Measurements from ENCODE around the gene LTN1. TPM values are rescaled to one million over a fixed set of nuclear protein-coding genes. Genes with fewer than 3 reads are reported as not detected.
"Not testable (repeated sequence)": the region's sequence is repeated elsewhere in the genome, so short reads cannot be mapped to it uniquely, and the experiment has no call there.

Gene LTN1
- total RNA-seq, 1 donor from 2014 or later, result 25.6 TPM

DNA sequence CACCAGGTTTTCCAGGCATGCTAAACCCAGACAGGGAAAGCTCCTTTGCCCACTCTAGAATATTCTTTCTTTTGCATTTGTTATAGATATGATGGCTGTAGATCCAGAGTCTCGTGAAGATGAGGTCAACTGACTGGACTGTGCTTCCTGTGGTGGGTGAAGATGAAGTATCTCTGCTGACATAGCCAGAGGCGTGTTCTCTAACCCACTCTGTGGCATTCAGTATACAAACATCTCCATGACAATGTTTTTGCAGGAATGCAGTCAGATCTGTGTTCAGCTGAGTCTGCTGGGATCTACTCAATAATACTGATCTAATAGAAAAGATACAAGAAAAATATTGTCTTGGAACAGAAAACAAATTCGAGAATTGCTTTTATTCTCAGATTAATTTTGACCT is 15.1 kb upstream of the LTN1 start:
- no peaks in the 10 kb centered on the region for H3K9me3 Mint-ChIP-seq
- no peak for DNase-seq
- H3K4me1 Mint-ChIP-seq, result peaks cover 5% of the 10 kb centered on the region
- no peak overlapping the region for H3K27ac Mint-ChIP-seq
- H3K27me3 Mint-ChIP-seq, result no peaks in the 10 kb centered on the region
- H3K4me3 Mint-ChIP-seq, result no peak overlapping the region
- intact Hi-C loops (cut with micrococcal nuclease), result no loop called here
- peaks cover 14% of the 10 kb centered on the region for H3K36me3 Mint-ChIP-seq (ENCODE audit: low read depth)

GRCh38 chr21:29007135-29007534 is 14.5 kb upstream of the LTN1 start:
- DNase-seq, result no peak
- Mint-ChIP-seq H3K27ac (no peak overlapping the region), H3K4me3 (no peak overlapping the region), H3K9me3 (no peaks in the 10 kb centered on the region), H3K4me1 (peaks cover 7% of the 10 kb centered on the region), H3K27me3 (no peaks in the 10 kb centered on the region), H3K36me3 (ENCODE audit: low read depth) (peaks cover 14% of the 10 kb centered on the region)
- intact Hi-C loops (cut with micrococcal nuclease), result no loop called here

GRCh38 chr21:29005696-29006095 is 13.0 kb upstream of the LTN1 start:
- H3K4me3 Mint-ChIP-seq, result no peak overlapping the region
- intact Hi-C loops (cut with micrococcal nuclease), result no loop called here
- peaks cover 14% of the 10 kb centered on the region for H3K36me3 Mint-ChIP-seq (ENCODE audit: low read depth)
- H3K4me1 Mint-ChIP-seq, result peaks cover 10% of the 10 kb centered on the region
- H3K27ac Mint-ChIP-seq, result no peak overlapping the region
- H3K9me3 Mint-ChIP-seq, result no peaks in the 10 kb centered on the region
- no peaks in the 10 kb centered on the region for H3K27me3 Mint-ChIP-seq
- no peak for DNase-seq

DNA sequence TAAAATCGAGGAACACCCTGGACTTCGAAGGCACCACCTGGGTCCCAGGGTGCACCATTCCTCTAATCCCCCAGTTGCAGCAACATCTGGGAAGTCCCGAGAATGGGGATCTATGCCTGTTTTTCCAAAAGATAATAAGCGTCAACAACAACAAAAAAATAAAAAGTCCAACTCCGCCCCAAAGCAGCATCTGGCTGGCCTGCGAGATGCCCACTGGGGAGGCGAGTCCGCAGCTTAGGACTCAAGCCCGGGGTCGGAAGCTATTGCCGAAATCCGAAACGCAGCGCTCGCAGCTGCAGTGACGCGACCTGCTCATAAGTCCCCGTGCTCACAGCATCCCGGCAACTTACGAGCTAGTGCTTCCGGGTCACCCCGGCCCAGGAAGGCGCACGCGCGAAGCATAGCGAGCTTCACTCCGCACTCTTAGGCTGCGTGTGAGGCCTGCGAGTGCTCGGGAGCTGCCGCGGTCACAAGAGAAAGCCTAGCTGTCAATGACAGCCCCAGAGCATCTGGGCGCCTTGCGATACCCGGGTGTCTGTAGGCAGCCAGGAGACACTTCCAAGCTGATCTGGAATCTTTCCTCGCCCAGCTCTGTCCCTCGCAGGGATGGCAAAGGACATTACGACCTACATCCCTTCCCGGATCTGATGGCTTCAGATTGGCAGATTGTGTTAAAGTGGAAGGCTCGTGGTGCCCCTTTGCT is 9.9 kb upstream of the LTN1 start:
- peak; percentile 99 for DNase-seq
- H3K9me3 Mint-ChIP-seq, result no peaks in the 10 kb centered on the region
- peaks cover 10% of the 10 kb centered on the region for H3K36me3 Mint-ChIP-seq (ENCODE audit: low read depth)
- H3K4me1 Mint-ChIP-seq, result peaks cover 13% of the 10 kb centered on the region
- peak overlapping the region; percentile 91 for H3K4me3 Mint-ChIP-seq
- intact Hi-C loops (cut with micrococcal nuclease), result loop anchor here (1.0 kb wide), 4 partner anchors 9 to 71 kb away; partner anchors contain the start of genes CCT8, RWDD2B and USP16
- no peaks in the 10 kb centered on the region for H3K27me3 Mint-ChIP-seq
- H3K27ac Mint-ChIP-seq, result peak overlapping the region; percentile 96

GRCh38 chr21:28993293-28993629 is 584 bp upstream of the LTN1 start:
- no peak for DNase-seq
- peak overlapping the region; percentile 98 for H3K27ac Mint-ChIP-seq
- peaks cover 2% of the 10 kb centered on the region for H3K27me3 Mint-ChIP-seq
- H3K9me3 Mint-ChIP-seq, result no peaks in the 10 kb centered on the region
- peaks cover 13% of the 10 kb centered on the region for H3K36me3 Mint-ChIP-seq (ENCODE audit: low read depth)
- intact Hi-C loops (cut with micrococcal nuclease), result loop anchor here (1.0 to 5.0 kb wide), 4 partner anchors 9 to 307 kb away; partner anchors contain the start of gene CCT8
- H3K4me1 Mint-ChIP-seq, result peaks cover 37% of the 10 kb centered on the region
- peak overlapping the region; percentile 94 for H3K4me3 Mint-ChIP-seq

DNA sequence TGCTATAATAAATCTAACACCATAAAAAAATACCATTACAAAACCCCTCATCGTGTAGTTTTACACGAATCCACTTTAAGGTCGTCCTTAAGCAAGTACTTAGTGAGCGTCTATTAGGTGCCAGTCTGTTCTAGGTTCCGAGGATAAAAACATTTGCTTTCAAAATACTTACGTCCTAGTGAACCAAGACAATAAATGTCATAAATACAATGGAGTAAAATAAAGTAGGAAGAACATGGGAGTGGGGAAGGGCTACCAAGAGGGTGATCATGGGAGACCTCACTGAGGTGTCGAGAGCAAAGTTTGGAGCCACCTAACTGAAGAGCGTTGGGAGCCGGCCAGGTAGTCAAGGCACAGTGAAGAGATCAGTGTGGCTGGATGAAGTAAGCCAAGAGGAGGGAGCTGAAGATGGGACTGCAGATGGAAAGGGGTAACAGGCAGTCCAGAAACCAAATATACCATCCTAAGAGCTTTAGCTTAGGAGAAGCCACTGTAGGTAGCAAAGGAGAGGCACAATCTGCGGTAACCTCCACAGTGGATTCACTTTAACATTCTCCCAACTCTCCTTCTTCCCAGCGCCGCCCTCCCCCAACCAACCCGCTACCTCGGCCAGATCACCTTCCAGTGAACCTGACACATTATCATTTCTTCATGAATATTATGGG is 684 bp downstream of the LTN1 start:
- H3K9me3 Mint-ChIP-seq, result no peaks in the 10 kb centered on the region
- H3K27ac Mint-ChIP-seq, result peak overlapping the region; percentile 98
- H3K27me3 Mint-ChIP-seq, result peaks cover 2% of the 10 kb centered on the region
- peaks cover 17% of the 10 kb centered on the region for H3K36me3 Mint-ChIP-seq (ENCODE audit: low read depth)
- peak overlapping the region; percentile 94 for H3K4me3 Mint-ChIP-seq
- no peak for DNase-seq
- peaks cover 41% of the 10 kb centered on the region for H3K4me1 Mint-ChIP-seq
- intact Hi-C loops (cut with micrococcal nuclease), result loop anchor here (1.0 to 5.0 kb wide), 4 partner anchors 27 to 215 kb away; partner anchors contain the start of genes RWDD2B and USP16

GRCh38 chr21:28988146-28988545 is 4.5 kb downstream of the LTN1 start:
- intact Hi-C loops (cut with micrococcal nuclease); H3K27me3 Mint-ChIP-seq; H3K9me3 Mint-ChIP-seq; H3K4me3 Mint-ChIP-seq: not testable (repeated sequence)
- DNase-seq, result peak; percentile 52
- Mint-ChIP-seq H3K27ac (peak overlapping the region; percentile 83), H3K4me1 (peaks cover 39% of the 10 kb centered on the region), H3K36me3 (ENCODE audit: low read depth) (peaks cover 34% of the 10 kb centered on the region)

DNA sequence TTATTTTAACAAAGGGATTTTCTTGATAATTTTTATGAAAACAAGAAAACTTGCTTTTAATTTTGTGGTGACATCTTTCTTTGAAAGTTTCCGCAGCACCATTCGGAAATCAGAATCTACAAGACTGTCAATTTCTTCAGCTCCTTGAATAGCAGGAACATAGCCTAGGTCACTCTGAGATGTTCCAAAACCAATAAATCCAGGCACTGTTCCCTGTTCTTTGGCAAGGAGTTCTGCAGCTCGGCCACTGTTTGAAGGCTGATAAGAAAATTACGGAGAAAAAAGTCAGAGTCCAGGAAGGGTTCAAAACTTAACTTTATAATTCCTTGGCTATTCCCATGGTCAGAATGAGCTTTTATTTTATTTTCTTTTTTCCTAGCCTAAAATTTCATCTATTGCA is 6.0 kb downstream of the LTN1 start:
- intact Hi-C loops (cut with micrococcal nuclease), result no loop called here
- Mint-ChIP-seq H3K4me3 (no peak overlapping the region), H3K27me3 (no peaks in the 10 kb centered on the region), H3K9me3 (no peaks in the 10 kb centered on the region), H3K4me1 (peaks cover 31% of the 10 kb centered on the region), H3K36me3 (ENCODE audit: low read depth) (peaks cover 35% of the 10 kb centered on the region), H3K27ac (no peak overlapping the region)
- peak; percentile 11 for DNase-seq

DNA sequence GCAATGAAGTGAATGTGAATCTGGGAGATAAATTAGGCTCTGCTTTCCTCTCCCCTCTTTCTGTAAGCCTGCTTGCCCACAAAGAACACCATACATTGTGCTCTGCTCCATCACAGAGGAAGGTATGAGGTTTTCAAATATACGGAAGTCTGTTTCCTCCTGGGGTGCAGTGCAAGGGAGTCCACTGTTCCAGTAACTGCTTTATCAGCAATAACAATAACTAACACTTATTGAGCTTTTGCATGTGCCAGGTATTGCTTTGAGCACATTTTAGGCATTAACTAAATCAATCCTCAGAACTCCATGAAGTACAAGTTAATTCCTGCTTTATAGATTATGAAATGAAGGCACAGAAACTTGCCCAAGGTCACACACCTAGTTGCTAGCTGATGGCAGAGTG is 10.0 kb downstream of the LTN1 start:
- Mint-ChIP-seq H3K4me1 (peaks cover 10% of the 10 kb centered on the region), H3K27me3 (no peaks in the 10 kb centered on the region), H3K36me3 (ENCODE audit: low read depth) (peaks cover 46% of the 10 kb centered on the region), H3K4me3 (no peak overlapping the region), H3K9me3 (no peaks in the 10 kb centered on the region), H3K27ac (no peak overlapping the region)
- intact Hi-C loops (cut with micrococcal nuclease), result no loop called here
- peak; percentile 30 for DNase-seq

- intact Hi-C loops (cut with micrococcal nuclease), result no loop called here
- peak; percentile 10 for DNase-seq
- Mint-ChIP-seq H3K9me3 (no peaks in the 10 kb centered on the region), H3K4me1 (peaks cover 10% of the 10 kb centered on the region), H3K4me3 (no peak overlapping the region), H3K36me3 (ENCODE audit: low read depth) (peaks cover 51% of the 10 kb centered on the region), H3K27me3 (no peaks in the 10 kb centered on the region), H3K27ac (no peak overlapping the region)
These were observed 13.6 kb downstream of the LTN1 start for GRCh38 chr21:28979092-28979491.

DNA sequence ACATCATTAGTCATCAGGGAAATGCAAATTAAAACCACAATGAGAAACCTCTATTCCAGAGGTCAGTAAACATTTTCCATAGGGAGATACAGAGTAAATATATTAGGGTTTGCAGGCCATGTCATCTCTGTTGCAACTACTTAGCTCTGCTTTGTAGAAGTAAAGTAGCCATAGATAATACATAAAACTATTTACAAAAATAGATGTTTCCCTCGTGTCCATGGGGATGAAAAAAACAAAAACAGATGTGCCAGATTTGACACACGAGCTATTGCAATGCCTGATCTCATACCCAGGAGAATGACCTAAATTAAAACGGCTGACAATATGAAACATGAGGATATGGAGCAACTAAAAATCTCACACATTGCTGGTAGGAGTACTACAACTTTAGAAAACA is 17.3 kb downstream of the LTN1 start:
- H3K36me3 Mint-ChIP-seq (ENCODE audit: low read depth), result peaks cover 52% of the 10 kb centered on the region
- H3K4me1 Mint-ChIP-seq, result peaks cover 9% of the 10 kb centered on the region
- peaks cover 5% of the 10 kb centered on the region for H3K9me3 Mint-ChIP-seq
- H3K4me3 Mint-ChIP-seq, result no peak overlapping the region
- no peak overlapping the region for H3K27ac Mint-ChIP-seq
- no peaks in the 10 kb centered on the region for H3K27me3 Mint-ChIP-seq
- no peak for DNase-seq
- intact Hi-C loops (cut with micrococcal nuclease), result no loop called here

GRCh38 chr21:28974531-28975227 is 18.0 kb downstream of the LTN1 start:
- intact Hi-C loops (cut with micrococcal nuclease), result no loop called here
- peaks cover 5% of the 10 kb centered on the region for H3K9me3 Mint-ChIP-seq
- no peak for DNase-seq
- H3K36me3 Mint-ChIP-seq (ENCODE audit: low read depth), result peaks cover 51% of the 10 kb centered on the region
- no peak overlapping the region for H3K4me3 Mint-ChIP-seq
- peaks cover 9% of the 10 kb centered on the region for H3K4me1 Mint-ChIP-seq
- no peaks in the 10 kb centered on the region for H3K27me3 Mint-ChIP-seq
- H3K27ac Mint-ChIP-seq, result no peak overlapping the region

DNA sequence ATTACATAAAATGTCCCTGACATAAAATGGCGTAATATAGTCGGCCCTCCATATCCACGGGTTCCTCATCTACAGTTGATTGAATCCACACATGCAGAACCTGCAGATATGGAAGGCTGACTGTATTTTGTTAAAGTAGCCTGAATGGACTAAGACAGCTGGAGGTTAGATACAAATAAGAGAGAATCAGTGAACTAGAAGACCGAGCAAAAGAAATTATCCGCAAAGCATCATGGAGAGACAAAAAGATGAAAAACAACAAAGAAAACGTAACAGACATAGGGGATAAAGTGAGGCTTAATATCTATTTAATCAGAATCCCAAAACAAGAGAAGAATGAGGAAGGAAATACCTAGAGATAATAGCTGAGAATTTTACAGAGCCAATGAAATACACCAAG is 20.3 kb downstream of the LTN1 start:
- H3K27me3 Mint-ChIP-seq, result no peaks in the 10 kb centered on the region
- peaks cover 7% of the 10 kb centered on the region for H3K4me1 Mint-ChIP-seq
- no peak for DNase-seq
- H3K27ac Mint-ChIP-seq, result no peak overlapping the region
- H3K4me3 Mint-ChIP-seq, result no peak overlapping the region
- peaks cover 5% of the 10 kb centered on the region for H3K9me3 Mint-ChIP-seq
- peaks cover 48% of the 10 kb centered on the region for H3K36me3 Mint-ChIP-seq (ENCODE audit: low read depth)
- intact Hi-C loops (cut with micrococcal nuclease), result no loop called here

GRCh38 chr21:28971171-28971570 is 21.5 kb downstream of the LTN1 start:
- H3K36me3 Mint-ChIP-seq (ENCODE audit: low read depth), result peaks cover 53% of the 10 kb centered on the region
- H3K4me1 Mint-ChIP-seq, result peaks cover 7% of the 10 kb centered on the region
- peaks cover 5% of the 10 kb centered on the region for H3K9me3 Mint-ChIP-seq

More at GRCh38 chr21:28971171-28971570, 21.5 kb downstream of the LTN1 start:
- no peak overlapping the region for H3K27ac Mint-ChIP-seq
- intact Hi-C loops (cut with micrococcal nuclease), result no loop called here
- no peak for DNase-seq
- H3K27me3 Mint-ChIP-seq, result no peaks in the 10 kb centered on the region
- H3K4me3 Mint-ChIP-seq, result no peak overlapping the region

Measured in activated CD4-positive, alpha-beta T cell treated with anti-CD3 and anti-CD28 coated beads, Interleukin-2, amount 10 ng/mL, durations not matched to agents 24 days and 14 days (primary cell).